ENCODE data around the gene TRAPPC3.

The TRAPPC3 gene

DNA sequence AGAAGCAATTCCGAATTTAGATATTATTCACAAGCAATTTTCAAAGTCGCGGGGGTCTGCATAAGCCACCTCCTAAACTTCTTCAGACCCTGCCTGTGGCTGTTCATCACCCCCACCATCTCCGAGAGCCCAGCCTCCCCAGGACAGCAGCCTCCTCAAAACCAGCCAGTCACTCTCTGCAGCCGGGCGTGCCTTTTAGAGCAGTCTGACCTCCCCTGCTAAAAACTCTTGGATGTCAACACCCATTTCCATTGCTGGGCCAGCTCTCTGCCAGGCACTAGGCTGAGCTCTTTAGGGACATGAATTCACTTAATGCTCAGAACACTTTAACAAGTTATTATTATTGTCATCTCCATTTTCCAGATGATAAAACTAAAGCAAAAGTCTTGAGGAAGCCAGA is 48.9 kb downstream of the TRAPPC3 start:
- no peak for DNase-seq (ENCODE audit: low read depth in 2 of 2, low spot score in 1 of 2)

DNA sequence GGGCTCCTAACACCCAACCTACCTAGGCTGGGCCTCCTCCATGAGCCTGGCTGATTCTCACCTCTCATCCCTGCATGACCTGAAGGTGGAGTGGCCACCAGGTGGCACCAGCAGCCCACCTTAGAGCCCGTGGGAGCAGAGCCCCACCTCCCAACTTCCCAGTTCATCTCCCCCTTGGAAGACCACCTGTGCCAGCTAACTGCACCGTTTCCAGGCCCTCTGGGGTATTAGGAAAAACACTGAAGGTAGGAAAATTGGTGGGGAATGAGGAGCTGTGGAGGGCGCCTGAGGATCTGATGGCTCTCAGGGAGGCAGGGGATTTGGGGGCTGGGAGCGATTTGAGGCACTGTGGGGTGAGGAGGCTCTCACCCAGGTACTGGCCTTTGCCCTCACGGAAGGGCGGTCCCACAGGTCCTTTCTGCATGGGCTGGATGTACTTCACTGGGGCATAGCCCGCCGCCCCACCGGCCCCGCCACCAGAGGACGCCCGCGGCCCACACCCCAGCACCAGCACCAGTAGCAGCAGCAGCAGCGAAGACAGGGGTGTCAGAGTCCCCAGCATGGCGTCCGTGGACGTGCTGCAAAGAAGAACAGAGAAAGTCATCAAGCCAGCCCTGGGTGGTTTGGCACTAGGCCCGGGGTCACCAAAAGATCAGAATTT is 49.5 kb downstream of the TRAPPC3 start:
- peak; percentile 38 to 63 for DNase-seq (ENCODE audit: low read depth in 2 of 2, low spot score in 1 of 2)

DNA sequence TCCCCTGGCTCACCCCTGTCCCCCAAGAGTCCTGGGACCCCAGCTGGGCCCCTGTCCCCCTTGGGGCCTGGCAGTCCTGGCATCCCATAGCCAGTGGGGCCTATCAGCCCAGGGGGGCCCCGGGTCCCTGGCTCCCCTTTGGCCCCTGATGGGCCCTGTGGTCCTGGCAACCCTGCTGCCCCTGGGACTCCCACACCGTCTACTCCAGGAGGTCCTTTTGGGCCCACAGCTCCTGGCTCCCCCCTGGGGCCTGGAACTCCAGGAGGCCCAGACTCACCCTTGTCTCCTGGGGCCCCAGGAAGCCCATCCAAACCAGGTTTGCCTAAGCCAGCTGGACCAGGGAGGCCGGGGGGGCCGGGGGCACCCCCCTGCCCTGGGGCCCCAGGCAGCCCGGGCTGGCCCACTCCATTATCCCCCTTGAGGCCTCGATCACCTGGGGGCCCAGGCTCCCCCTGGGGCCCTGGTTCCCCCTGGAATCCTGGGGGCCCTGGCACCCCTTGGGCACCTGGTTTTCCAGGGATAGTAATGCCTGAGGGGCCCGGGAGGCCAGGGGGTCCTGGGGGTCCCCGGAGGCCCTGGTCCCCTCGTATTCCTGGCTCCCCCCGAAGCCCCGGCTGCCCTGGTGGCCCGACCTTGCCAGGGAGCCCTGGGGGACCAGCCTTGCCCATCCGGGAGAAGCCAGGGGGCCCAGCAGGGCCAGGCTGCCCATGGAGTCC is 50.5 kb downstream of the TRAPPC3 start:
- no peak for DNase-seq (ENCODE audit: low read depth in 2 of 2, low spot score in 1 of 2)

DNA sequence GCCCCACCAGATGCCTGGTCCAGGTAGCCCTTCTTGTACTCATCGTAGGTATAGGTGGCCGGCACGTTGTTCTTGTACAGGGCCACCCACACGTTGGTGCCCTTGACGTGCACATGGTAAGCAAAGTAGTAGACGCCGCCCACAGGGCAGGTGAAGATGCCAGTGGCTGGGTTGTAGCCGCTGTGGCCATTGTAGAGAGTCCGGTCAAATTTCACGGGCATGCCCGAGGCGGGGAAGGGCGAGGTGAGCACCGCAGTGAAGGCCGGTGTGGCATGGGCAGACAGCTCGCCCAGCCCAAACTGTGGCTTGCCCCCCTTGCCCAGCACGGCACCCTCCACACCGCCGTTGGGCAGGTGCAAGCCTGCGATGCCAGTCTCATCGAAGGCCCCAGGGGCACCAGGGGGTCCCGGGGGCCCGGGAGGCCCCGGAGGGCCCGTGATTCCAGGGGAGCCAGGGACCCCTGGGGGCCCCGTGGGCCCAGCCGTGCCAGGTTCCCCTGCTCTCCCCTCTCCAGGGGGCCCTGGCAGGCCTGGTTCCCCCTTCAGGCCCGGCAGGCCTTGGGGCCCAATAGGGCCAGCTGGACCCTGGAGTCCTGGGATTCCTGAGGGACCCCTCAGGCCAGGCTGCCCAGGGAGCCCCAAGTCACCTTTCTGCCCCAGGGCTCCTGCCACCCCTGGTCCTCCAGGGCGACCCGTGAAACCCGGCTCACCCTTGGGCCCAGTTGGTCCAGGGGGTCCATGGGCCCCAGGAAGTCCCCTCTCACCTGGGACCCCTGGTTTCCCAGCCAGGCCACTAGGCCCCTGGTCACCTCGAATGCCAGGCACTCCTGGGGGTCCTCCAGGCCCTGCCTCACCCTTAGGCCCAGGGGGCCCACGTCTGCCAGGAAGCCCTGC is 51.3 kb downstream of the TRAPPC3 start:
- no peak for DNase-seq (ENCODE audit: low read depth in 2 of 2, low spot score in 1 of 2)

DNA sequence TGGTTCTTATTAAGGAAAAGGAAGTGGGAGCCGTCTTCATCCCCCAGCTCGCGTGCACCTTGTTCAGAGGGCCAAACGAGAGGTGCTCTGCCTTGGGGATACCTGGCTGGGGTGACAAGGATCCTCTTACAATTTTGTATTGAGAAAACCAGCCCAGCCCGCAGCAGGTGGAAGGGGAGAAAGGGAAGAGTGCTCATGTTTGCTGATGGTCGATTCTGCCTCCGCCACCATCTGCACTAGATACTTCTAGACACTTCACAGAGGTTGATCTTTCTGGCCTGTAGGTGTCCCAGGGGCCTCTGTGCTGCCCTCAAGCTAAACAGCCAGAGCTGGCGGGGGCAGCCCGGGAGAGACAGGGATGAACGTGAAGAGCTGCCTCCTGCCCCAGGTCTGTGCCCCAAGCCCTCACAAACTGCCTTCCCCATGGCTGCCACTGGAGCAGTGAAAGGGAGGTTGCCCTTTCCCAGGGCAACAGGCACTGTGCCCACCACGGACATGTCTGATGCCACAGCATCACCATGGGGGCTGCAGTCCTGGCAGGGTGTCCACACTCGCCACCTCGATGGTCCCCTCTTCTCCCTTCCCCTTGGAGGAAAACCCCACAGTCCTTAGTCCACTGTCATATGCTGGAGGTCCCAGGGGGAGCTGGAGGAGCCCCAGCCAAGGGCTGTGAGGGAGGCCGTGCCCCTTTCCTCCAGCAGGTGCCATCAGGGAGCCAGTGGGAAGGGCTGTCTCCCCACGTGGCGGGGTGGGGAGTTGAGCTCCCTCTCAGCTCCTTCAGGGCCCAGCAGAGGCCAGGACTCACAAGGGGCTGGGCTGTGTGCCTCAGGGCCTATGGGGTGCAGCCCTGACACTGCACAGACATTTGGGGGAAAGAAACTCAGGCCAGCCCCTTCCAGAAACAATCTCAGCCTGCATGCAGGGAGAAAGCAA is 52.5 kb downstream of the TRAPPC3 start:
- DNase-seq (ENCODE audit: low read depth in 2 of 2, low spot score in 1 of 2) = no peak

DNA sequence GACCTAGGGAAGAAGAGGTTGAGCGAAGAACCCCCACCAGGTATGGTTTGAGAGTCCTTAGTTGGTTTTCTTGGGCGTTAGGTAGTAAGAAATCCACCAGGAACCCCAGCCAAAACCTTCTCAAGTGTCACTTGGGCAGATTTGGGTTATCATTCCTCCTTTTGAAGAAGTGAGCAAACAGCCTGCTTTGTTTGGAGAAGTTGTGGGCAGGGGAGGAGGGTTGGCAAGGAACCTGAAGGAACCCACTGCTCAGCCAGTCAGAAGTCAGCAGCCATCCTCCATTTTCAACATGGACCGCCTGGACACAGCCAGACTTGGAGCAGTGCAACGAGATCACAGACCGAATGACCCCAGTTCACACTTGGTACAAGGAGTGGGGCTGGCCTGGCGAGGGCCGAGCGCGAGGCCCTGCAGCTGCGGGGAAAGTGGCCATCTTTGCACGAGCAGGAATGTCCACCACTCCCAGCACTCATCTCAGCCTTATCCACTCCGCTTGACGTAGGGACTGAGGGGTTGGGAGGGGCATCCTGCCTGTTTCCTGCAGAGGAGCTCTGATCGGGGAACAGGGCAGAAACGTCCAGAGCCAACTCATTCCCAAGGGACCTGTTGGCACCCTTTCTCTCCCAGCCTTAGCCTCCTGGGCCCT is 53.4 kb downstream of the TRAPPC3 start:
- DNase-seq (ENCODE audit: low read depth in 2 of 2, low spot score in 1 of 2) = no peak

DNA sequence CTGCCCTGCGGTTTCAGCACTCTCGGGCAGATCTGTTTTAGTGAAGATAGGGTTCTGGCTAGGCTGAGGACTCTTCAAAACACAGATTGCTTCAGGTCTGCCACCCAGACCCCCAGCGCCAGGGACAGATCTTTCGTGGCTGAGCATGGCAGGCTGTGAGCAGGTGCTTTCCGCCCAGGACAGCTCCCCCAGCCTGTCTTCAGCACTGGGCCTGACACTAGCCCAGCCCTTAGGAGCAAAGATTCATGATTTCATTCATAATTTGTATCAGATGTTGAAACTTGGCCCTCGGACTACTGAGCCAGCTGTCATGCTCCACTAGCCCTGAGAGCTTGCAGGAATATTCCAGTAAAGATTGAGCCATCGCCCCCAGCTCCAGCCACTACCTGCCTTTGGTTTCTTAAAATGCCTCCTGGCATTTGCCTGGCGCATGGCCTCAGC is 54.6 kb downstream of the TRAPPC3 start:
- DNase-seq (ENCODE audit: low read depth in 2 of 2, low spot score in 1 of 2) = no peak

DNA sequence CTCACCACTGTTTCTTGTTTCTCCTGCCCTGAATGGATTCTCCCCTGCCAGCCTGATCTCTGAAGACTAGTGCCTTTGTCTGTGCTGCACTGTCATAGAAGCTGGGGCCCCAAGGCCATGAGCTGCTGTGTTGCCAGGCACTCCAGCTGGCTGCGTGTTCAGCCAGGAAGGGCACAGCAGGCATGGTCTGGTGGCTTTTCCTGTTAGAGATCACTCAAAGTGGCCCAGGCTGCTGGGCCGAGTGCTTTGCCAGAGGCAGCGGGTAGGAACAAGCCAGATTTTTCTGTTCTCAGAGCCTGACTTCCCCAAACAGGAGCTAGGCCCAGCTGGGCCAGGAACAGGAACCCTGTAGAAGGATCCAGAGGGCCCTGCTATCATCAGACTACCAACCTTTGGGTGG is 55.4 kb downstream of the TRAPPC3 start:
- no peak for DNase-seq (ENCODE audit: low read depth in 2 of 2, low spot score in 1 of 2)

DNA sequence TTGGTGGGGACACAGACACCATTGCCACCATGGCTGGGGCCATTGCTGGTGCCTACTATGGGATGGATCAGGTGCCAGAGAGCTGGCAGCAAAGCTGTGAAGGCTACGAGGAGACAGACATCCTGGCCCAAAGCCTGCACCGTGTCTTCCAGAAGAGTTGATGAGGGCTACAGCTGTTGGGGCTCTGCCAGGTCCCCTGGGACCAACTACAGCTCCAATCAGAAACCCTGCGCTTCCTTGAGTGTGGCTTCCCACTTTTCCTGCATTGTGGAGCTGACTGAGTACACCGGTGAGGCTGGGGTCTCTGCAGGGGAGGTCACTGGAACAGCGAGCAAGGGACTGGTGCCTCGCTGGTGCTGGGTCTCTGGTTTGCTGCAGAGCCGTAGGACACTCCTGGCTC is 56.1 kb downstream of the TRAPPC3 start:
- DNase-seq (ENCODE audit: low read depth in 2 of 2, low spot score in 1 of 2) = no peak

DNA sequence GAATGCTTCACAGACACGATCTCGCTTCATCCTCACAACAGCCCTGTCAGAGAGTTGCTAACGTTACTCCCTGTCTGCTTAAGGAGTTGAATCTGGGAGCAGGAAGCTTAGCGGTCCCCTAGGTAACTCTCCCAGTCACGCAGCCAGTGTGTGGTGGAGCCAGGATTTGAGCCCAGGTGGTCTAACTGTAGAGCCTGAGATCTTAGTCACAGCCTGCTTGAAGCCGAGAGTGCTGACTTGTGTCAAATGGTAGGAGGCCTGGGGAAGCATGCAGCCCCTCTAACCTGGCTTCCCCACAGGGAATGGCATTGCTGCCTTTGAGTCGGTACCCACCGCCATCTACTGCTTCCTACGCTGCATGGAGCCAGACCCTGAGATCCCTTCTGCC is 56.5 kb downstream of the TRAPPC3 start:
- no peak for DNase-seq (ENCODE audit: low read depth in 2 of 2, low spot score in 1 of 2)

DNA sequence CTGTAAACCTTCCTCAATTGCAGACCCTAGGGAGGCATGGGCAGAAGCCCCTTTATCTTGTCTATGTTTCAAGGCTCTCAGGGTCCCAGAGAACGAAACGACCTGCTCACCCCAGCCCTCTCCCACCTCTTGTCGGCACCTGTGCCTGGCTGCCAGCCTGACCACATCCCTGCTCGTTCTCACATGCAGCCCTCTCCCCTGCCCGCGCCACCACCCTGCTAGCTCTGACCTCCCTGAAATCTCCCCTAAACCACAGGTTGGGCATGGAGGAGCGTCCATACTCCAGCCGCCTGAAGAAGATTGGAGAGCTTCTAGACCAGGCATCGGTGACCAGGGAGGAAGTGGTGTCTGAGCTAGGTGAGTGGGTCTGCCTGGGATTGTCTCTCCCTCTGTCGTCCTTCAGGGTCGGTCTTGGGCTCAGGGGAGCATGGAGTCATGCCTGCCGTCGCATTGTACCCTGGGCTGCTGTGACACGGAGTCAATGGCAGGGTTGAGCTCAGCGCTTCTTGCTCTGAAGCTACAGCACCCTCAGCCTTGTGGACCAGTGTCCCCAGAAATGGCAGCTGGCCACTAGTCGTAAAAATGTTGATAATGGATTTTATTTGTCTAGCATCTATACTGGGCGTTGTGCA is 57.0 kb downstream of the TRAPPC3 start:
- DNase-seq (ENCODE audit: low read depth in 2 of 2, low spot score in 1 of 2) = no peak

DNA sequence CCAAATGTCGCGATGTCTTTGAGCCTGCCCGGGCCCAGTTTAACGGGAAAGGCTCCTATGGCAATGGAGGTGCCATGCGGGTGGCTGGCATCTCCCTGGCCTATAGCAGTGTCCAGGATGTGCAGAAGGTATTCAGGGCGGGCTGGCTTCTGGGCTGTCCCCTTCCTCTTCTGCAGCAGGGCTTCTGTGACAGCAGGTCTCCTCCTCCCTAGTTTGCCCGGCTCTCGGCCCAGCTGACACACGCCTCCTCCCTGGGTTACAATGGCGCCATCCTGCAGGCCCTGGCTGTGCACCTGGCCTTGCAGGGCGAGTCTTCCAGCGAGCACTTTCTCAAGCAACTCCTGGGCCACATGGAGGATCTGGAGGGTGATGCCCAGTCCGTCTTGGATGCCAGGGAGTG is 57.6 kb downstream of the TRAPPC3 start:
- DNase-seq (ENCODE audit: low read depth in 2 of 2, low spot score in 1 of 2) = no peak

DNA sequence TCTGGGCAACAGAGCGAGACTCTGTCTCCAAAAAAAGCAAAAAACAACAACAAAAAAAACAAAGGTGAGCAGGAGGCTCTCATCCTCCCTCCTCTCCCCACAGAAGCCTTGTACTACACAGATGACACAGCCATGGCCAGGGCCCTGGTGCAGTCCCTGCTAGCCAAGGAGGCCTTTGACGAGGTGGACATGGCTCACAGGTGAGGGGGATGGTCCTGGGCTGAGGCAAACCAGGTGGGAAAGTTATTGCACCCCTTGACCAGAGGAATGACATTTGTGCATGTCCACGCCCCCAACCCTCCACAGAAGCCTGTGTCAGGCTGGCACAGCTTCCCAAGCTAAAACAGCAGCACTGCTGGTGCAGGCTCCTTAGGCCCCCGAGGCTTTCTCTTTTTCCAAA is 58.1 kb downstream of the TRAPPC3 start:
- no peak for DNase-seq (ENCODE audit: low read depth in 2 of 2, low spot score in 1 of 2)

DNA sequence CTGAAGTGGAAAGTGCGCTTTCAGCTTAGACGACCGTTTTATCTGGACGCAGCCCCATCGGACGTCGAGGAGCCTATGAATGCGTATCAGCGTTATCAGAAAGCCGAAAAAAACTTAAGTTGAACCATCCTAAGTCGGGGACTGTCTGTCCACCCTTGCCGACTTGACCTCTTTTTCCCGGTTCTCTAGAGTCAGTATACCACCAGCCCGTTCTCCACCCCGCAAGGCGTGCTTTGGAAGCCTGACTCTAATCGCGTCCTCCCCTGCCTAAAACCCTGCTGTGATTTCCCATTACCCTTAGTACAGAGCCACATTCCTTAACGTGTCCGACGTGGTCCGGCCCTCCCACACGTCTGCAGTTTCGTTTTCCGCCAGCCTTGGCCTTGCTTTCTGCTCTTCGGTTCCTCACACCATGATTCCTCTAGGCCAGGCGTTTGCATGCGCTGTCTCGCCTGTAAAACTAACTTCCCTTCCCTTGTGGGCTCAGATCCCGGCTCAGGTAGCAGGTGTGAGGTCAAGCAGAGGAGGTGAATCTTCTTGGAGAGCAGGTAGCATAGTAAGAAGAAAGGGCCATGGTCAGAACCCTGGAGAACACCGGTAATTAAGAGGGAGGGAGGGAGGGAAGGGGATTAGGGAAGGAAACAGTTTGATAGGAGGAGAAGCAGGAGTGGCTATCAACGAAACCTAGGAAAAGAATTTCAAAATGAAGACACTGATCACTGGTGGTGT is 59.7 kb downstream of the TRAPPC3 start:
- no peak for DNase-seq (ENCODE audit: low read depth in 2 of 2, low spot score in 1 of 2)

DNA sequence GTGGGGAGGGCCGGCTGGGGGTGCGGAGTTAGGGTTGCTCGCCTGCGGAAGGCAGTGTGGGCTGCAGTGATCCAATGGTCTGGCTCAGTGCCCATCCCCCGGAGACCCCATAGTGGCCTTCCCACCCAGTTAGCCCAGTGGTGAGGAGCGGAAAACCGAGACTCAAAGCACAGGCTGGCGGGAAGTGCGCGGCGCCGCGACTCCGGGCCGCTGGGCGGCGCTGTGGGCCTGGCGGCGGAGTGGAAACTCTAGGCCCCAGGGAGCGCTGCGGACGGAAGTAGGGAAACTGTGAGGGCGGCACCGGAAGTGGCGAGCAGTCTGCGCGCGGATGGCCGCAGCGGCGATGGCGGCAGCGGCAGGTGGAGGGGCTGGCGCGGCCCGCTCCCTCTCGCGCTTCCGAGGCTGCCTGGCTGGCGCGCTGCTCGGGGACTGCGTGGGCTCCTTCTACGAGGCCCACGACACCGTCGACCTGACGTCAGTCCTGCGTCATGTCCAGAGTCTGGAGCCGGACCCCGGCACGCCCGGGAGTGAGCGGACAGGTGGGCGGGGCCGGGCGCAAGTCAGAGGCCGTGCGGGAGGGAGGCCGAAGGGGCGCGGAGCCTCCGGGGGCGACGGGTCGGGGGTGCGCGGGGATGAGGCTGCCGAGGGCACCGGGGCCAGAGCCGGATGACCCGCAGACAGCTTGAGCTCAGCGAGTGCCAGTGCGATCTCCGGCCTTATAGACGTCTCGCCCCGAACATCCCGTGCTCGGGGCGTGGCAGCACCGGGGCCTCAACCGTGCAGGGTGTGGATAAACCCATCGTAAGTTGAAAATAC is 60.5 kb downstream of the TRAPPC3 start, which contains the start of gene ADPRS:
ADPRS (plus strand) TSS at position 316 of the 816 bp plus-strand sequence; CDS start at position 329, 13 bp downstream.
- DNase-seq (ENCODE audit: low read depth in 2 of 2, low spot score in 1 of 2) = peak; percentile 77 to 84

DNA sequence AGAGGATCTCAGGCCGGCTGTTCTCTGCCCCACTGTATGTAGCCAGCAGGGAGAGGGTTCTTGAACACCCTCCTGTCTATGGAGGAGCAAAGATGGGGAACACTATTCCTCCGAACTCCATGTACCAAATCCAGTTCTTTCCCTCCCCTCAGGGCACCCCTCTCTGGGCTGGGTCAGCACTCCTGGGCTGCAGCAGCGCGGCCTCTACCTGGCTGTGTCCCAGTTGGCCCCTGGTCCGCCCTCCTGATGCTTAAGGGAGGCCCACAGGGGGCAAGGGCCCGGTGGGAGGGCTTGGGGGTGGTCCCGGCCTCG is 61.1 kb downstream of the TRAPPC3 start:
- DNase-seq (ENCODE audit: low read depth in 2 of 2, low spot score in 1 of 2) = no peak

DNA sequence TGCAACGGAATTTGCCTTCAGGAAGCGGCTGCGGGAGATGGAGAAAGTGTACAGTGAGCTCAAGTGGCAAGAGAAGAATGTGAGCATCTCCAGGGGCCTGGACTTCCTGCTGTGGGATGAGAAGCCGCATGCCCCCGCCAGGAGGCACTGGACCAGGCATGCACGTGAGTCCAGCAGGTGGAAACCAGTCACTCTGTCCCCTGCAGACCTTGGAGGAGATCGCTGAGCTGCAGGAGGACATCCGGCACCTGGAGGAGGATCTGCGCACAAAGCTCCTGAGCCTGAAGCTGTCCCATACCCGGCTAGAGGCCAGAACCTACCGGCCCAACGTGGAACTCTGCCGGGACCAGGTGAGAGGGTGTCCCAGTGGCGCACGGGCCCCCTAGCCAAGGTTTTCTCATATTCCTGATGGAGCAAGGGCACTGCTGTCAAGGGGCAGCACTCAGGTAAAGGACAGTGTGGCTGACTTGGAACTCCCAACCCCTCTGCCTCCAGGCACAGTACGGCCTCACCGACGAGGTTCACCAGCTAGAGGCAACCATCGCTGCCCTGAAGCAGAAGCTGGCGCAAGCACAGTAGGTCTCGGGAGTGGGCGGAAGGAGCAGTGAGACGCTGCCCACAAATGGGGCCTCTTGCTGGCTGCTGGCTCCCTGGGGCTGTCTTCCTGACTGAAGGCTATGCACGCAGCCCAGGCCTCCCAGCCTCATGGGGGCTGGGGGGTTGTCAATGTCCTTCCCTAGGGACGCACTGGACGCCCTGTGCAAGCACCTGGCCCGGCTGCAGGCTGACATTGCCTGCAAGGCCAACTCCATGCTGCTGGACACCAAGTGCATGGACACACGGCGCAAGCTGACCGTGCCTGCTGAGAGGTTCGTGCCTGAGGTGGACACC is 61.8 kb downstream of the TRAPPC3 start:
- no peak for DNase-seq (ENCODE audit: low read depth in 2 of 2, low spot score in 1 of 2)

Data from stimulated activated CD8-positive, alpha-beta memory T cell treated with anti-CD3 and anti-CD28 coated beads, Interleukin-4, amount 100 ng/mL, for 4 hours (primary cell).